K562 (cell line): Measurements from ENCODE around the gene TIMM9. TPM values are rescaled to one million over a fixed set of nuclear protein-coding genes. Genes with fewer than 3 reads are reported as not detected.
A peak's percentile ranks its signal among the peaks of the same experiment; 100 is the strongest.

Source experiments
- CHD2 ChIP-seq: IDR thresholded peaks from 2 replicates; pipeline ENCODE4 v1.6.1; 2011; ENCODE audit warnings: low read depth, low read length
- ELK1 ChIP-seq: sonication (generic); formaldehyde crosslinking; IDR thresholded peaks from 2 replicates; pipeline ENCODE4 v1.8.1; 2022; ENCODE audit warnings: missing genetic modification reagents
- FOXJ2 ChIP-seq: fragments of 200-800 bp; sonication (Bioruptor generic); IDR thresholded peaks from 2 replicates; pipeline ENCODE4 v1.6.1; 2016; ENCODE audit warnings: missing genetic modification characterization, missing compliant biosample characterization
- HDAC6 ChIP-seq: IDR thresholded peaks from 2 replicates; pipeline ENCODE4 v1.6.1; 2012; ENCODE audit warnings: low read depth, mild to moderate bottlenecking, control low read depth, inconsistent platforms, low read length, moderate library complexity
- MEIS2 ChIP-seq: fragments of 450-650 bp; IDR thresholded peaks from 2 replicates; pipeline ENCODE4 v1.6.1; 2014; ENCODE audit warnings: mild to moderate bottlenecking; ENCODE audit not compliant: partially characterized antibody
- NCOA2 ChIP-seq, 2 experiments: fragments of 450-650 bp; IDR thresholded peaks; 2 replicates each; pipeline ENCODE4 v1.6.1; 2018; ENCODE audit warnings: mild to moderate bottlenecking in 2 of 2, moderate library complexity in 1 of 2; ENCODE audit not compliant: partially characterized antibody in 2 of 2
- NFE2L1 ChIP-seq: fragments of 450-650 bp; IDR thresholded peaks from 2 replicates; pipeline ENCODE4 v1.6.1; 2016; ENCODE audit warnings: missing genetic modification characterization, low read depth, mild to moderate bottlenecking, missing compliant biosample characterization, moderate library complexity, borderline replicate concordance
- NONO ChIP-seq, 2 experiments: fragments of 200-400 bp in 1 of 2; fragments of 450-650 bp in 1 of 2; formaldehyde crosslinking in 1 of 2; IDR thresholded peaks; 2 replicates each; pipeline ENCODE4 v1.6.1; 2017; ENCODE audit warnings: low read depth in 2 of 2, mild to moderate bottlenecking in 2 of 2, moderate library complexity in 2 of 2, low read length in 1 of 2
- NR2F6 ChIP-seq: fragments of 450-650 bp; formaldehyde crosslinking; IDR thresholded peaks from 2 replicates; pipeline ENCODE4 v1.4.0; 2020; ENCODE audit warnings: mild to moderate bottlenecking
- PRPF4 ChIP-seq: fragments of 200-400 bp; formaldehyde crosslinking; IDR thresholded peaks from one replicate; pipeline ENCODE4 v1.6.1; 2017; ENCODE audit warnings: low read length, low read depth, mild to moderate bottlenecking; ENCODE audit not compliant: insufficient read depth, poor library complexity, severe bottlenecking
- PTBP1 ChIP-seq: fragments of 200-400 bp; formaldehyde crosslinking; IDR thresholded peaks from 2 replicates; pipeline ENCODE4 v1.6.1; 2017; ENCODE audit warnings: low read depth, low read length
- PTTG1 ChIP-seq: fragments of 450-650 bp; IDR thresholded peaks from 2 replicates; pipeline ENCODE4 v1.6.1; 2016; ENCODE audit warnings: low read depth, mild to moderate bottlenecking, missing genetic modification characterization, missing compliant biosample characterization
- SIX5 ChIP-seq, 2 experiments: IDR thresholded peaks; 2 replicates each; pipeline ENCODE4 v1.6.1; 2011; ENCODE audit warnings: low read length in 2 of 2, borderline replicate concordance in 1 of 2, low read depth in 1 of 2, mild to moderate bottlenecking in 1 of 2, moderate library complexity in 1 of 2; ENCODE audit not compliant: insufficient read depth in 1 of 2
- SREBF2 ChIP-seq: sonication (generic); formaldehyde crosslinking; IDR thresholded peaks from 2 replicates; pipeline ENCODE4 v1.4.0; 2020; ENCODE audit warnings: mild to moderate bottlenecking, missing genetic modification reagents
- STAT5A ChIP-seq: IDR thresholded peaks from 2 replicates; pipeline ENCODE4 v1.6.1; 2012; ENCODE audit warnings: low read length, inconsistent platforms, borderline replicate concordance
- TEAD4 ChIP-seq, 2 experiments: sonication (generic) in 1 of 2; formaldehyde crosslinking in 1 of 2; IDR thresholded peaks; 2 replicates each; pipeline versions ENCODE4 v1.6.1 to v1.8.0; 2012 to 2022; ENCODE audit warnings: borderline replicate concordance in 1 of 2, inconsistent platforms in 1 of 2, low read length in 1 of 2, mild to moderate bottlenecking in 1 of 2, missing genetic modification reagents in 1 of 2
- TGIF2 ChIP-seq: sonication (generic); formaldehyde crosslinking; IDR thresholded peaks from 2 replicates; pipeline ENCODE4 v1.8.1; 2022; ENCODE audit warnings: mild to moderate bottlenecking, missing genetic modification reagents, moderate library complexity
- ZFP30 ChIP-seq: fragments of 250-450 bp; sonication (Bioruptor Pico); IDR thresholded peaks from 2 replicates; pipeline ENCODE4 v1.8.0; 2022; ENCODE audit warnings: moderate library complexity, mild to moderate bottlenecking, inconsistent platforms, borderline replicate concordance
- ZNF212 ChIP-seq: fragments of 450-650 bp; formaldehyde crosslinking; IDR thresholded peaks from 2 replicates; pipeline ENCODE4 v1.4.0; 2020; ENCODE audit warnings: mild to moderate bottlenecking
- ZNF217 ChIP-seq: sonication (generic); formaldehyde crosslinking; IDR thresholded peaks from 2 replicates; pipeline ENCODE4 v1.8.0; 2022; ENCODE audit warnings: mild to moderate bottlenecking, missing genetic modification reagents
- ZNF780A ChIP-seq: fragments of 250-450 bp; sonication (Bioruptor Pico); IDR thresholded peaks from 2 replicates; pipeline ENCODE4 v1.5.0; 2021; ENCODE audit warnings: mild to moderate bottlenecking
- ZSCAN32 ChIP-seq: fragments of 450-650 bp; formaldehyde crosslinking; IDR thresholded peaks from 2 replicates; pipeline ENCODE4 v1.4.0; 2020; ENCODE audit warnings: mild to moderate bottlenecking, moderate library complexity
- polyA plus RNA-seq, 8 experiments: library from polyadenylated mRNA; depleted of rRNA in 4 of 8; stranded (reverse) in 5 of 8; unstranded in 3 of 8; fragments of >200 nt; fragmentation: Nextera tagmentation in 2 of 8; fragmentation: Illumina TruSeq in 1 of 8; extraction: Ambion mirVana in 2 of 8; extraction: Trizol in 1 of 8; gene quantifications; 2 replicates each; pipeline versions ENCODE4 v1.2.1 to v1.2.3, GENCODE V29; 2011 to 2014; ENCODE audit warnings: inconsistent platforms in 1 of 8, missing spikeins in 1 of 8
- total RNA-seq, 7 experiments: library from RNA; depleted of rRNA in 6 of 7; stranded (reverse); fragments of >200 nt in 6 of 7; fragmentation: Illumina TruSeq in 2 of 7; extraction: Trizol in 2 of 7; gene quantifications; 2 replicates each; pipeline versions ENCODE4 v1.2.1 to v1.2.3, GENCODE V29; 2011 to 2021; ENCODE audit warnings: low replicate concordance in 1 of 7
- TF ChIP-seq, protein P1 (sequence below): fragments of 450-650 bp; IDR thresholded peaks from 2 replicates; pipeline ENCODE4 v1.6.1; 2016
- TF ChIP-seq, protein P2 (sequence below): fragments of 450-650 bp; IDR thresholded peaks from 2 replicates; pipeline ENCODE4 v1.6.1; 2016; ENCODE audit warnings: antibody characterized with exemption
- TF ChIP-seq, protein P3 (sequence below): fragments of 450-650 bp; formaldehyde crosslinking; IDR thresholded peaks from 2 replicates; pipeline ENCODE4 v1.4.0; 2020; ENCODE audit warnings: mild to moderate bottlenecking, moderate library complexity

Gene TIMM9
- total and polyA plus RNA-seq, 9 of the 15 experiments (the other 6 are each of a cell fraction or from before 2014, with no cell fraction given): 28.0 to 101 (median 54.3) TPM

DNA sequence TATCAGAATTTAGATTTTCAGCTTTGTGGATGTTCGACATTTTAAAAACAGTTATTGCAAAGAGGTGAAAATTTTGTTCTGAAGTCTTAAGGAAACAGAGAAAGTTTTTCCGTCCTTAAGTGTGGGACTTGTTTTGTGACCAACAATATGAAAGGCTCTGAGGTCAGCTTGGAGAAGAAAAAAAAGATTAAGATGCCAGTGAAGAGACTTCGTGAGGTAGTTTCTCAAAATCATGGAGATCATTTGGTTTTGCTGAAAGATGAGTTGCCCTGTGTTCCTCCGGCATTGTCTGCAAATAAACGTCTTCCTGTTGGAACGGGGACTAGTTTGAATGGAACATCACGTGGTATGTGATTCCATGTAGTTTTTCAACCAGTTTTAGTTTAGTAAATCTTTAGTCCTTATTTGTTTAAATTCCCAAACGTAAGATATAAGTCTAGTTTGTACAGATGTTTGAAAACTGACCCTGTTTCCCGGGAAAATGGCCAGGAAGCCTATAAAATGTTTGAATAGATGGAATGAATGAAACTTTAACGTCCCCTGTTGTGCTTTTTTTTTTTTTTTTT is 870 bp upstream of the TIMM9 start (continued):
- TF ChIP-seq, protein P1, sequence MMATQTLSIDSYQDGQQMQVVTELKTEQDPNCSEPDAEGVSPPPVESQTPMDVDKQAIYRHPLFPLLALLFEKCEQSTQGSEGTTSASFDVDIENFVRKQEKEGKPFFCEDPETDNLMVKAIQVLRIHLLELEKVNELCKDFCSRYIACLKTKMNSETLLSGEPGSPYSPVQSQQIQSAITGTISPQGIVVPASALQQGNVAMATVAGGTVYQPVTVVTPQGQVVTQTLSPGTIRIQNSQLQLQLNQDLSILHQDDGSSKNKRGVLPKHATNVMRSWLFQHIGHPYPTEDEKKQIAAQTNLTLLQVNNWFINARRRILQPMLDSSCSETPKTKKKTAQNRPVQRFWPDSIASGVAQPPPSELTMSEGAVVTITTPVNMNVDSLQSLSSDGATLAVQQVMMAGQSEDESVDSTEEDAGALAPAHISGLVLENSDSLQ: no peak
- TF ChIP-seq ZNF780A (CRISPR knock-in tag): no peak
- no peak for TF ChIP-seq PTTG1
- no peak for TF ChIP-seq SIX5 (IDR thresholded peaks at IDR 0.05; ENCODE audit: borderline replicate concordance in 1 of 2, insufficient read depth in 1 of 2, low read depth in 1 of 2, low read length in 2 of 2)
- TF ChIP-seq NR2F6 (CRISPR knock-in tag): no peak
- TF ChIP-seq ZNF212 (CRISPR knock-in tag): no peak
- TF ChIP-seq NCOA2 (IDR thresholded peaks at IDR 0.05; ENCODE audit: partially characterized antibody in 2 of 2): no peak
- TF ChIP-seq, protein P2, sequence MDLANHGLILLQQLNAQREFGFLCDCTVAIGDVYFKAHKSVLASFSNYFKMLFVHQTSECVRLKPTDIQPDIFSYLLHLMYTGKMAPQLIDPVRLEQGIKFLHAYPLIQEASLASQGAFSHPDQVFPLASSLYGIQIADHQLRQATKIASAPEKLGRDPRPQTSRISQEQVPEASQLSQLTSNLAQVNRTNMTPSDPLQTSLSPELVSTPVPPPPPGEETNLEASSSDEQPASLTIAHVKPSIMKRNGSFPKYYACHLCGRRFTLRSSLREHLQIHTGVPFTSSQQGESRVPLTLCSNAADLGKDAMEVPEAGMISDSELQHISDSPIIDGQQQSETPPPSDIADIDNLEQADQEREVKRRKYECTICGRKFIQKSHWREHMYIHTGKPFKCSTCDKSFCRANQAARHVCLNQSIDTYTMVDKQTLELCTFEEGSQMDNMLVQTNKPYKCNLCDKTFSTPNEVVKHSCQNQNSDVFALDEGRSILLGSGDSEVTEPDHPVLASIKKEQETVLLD: no peak
- no peak for TF ChIP-seq CHD2
- TF ChIP-seq ELK1 (CRISPR knock-in tag): no peak
- TF ChIP-seq PTBP1: no peak
- no peak for TF ChIP-seq SREBF2 (CRISPR knock-in tag)
- no peak for TF ChIP-seq TGIF2 (CRISPR knock-in tag)
- TF ChIP-seq ZNF217: no peak
- TF ChIP-seq HDAC6: no peak
- no peak for TF ChIP-seq FOXJ2
- TF ChIP-seq MEIS2: peak; percentile 12
- TF ChIP-seq NFE2L1 (tag): no peak
- TF ChIP-seq TEAD4 (IDR thresholded peaks at IDR 0.05; ENCODE audit: low read length): no peak
- TF ChIP-seq TEAD4 (CRISPR knock-in tag; IDR thresholded peaks at IDR 0.05; ENCODE audit: borderline replicate concordance): no peak
- no peak for TF ChIP-seq ZFP30
- TF ChIP-seq, protein P3, sequence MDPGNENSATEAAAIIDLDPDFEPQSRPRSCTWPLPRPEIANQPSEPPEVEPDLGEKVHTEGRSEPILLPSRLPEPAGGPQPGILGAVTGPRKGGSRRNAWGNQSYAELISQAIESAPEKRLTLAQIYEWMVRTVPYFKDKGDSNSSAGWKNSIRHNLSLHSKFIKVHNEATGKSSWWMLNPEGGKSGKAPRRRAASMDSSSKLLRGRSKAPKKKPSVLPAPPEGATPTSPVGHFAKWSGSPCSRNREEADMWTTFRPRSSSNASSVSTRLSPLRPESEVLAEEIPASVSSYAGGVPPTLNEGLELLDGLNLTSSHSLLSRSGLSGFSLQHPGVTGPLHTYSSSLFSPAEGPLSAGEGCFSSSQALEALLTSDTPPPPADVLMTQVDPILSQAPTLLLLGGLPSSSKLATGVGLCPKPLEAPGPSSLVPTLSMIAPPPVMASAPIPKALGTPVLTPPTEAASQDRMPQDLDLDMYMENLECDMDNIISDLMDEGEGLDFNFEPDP (CRISPR knock-in tag): no peak
- TF ChIP-seq STAT5A: no peak
- TF ChIP-seq NONO (IDR thresholded peaks at IDR 0.05; ENCODE audit: low read depth in 2 of 2, low read length in 1 of 2): no peak
- no peak for TF ChIP-seq ZSCAN32 (CRISPR knock-in tag)
- no peak for TF ChIP-seq PRPF4
